ENCODE results near the gene MFSD12. TPM values are rescaled to one million over a fixed set of nuclear protein-coding genes. Genes with fewer than 3 reads are reported as not detected.

Gene MFSD12
- polyA plus RNA-seq, 3 donors: 47.9 to 150 (median 55.5) TPM

DNA sequence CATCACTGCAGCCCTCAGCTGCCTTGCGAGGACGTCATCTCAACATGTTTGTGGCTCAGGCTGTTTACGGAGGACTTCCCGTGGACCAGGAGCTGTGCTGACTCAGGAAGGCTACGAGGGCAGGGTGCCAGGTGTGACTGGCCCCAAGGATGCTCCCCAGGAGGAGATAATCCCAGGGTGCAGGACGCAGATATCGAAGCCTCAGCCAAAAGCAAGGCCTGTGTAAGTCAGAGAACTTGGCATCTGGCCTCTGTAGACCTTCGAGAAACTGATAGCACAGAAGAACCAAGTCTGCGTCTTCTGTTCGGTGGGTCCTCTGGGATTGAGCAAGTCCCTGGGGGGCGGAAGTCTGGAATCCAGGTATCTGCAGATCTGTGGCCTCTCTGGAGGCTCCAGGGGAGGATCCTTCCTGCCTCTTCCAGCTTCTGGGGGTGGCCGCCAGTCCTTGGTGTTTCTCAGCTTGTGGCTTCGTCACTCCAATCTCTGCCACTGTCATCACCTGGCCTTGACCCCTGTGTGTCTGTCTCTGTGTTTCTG, 54.3 kb downstream of the MFSD12 start:
- intact Hi-C loops (cut with micrococcal nuclease): loop anchor here in 1 of 2 donors (10.0 kb wide), 1 partner anchor 68 kb away; no protein-coding TSS in a partner anchor
- no peak overlapping the region for H3K9ac ChIP-seq (ENCODE audit: insufficient read depth, low read length, poor library complexity, severe bottlenecking)
- H3K4me2 ChIP-seq (replicated peaks; ENCODE audit: extremely low read depth, low read length, poor library complexity, severe bottlenecking): no peak overlapping the region
- no peak overlapping the region for H3K4me3 Mint-ChIP-seq
- H3K9me3 Mint-ChIP-seq: peaks cover 0 to 3% (median 0%) of the 10 kb centered on the region in 7 donors
- no peak overlapping the region for H2AFZ ChIP-seq (ENCODE audit: insufficient read depth, low read depth, low read length, poor library complexity, severe bottlenecking)
- peaks cover 0 to 2% (median 0%) of the 10 kb centered on the region in 3 donors for H3K27me3 Mint-ChIP-seq (ENCODE audit: low read depth in 3 of 3)
- no peak overlapping the region for H3K27ac Mint-ChIP-seq
- no peak overlapping the region for H3K4me3 ChIP-seq (replicated peaks in 1 of 3; ENCODE audit: low read depth in 2 of 3, low read length in 3 of 3)
- H3K27me3 ChIP-seq (ENCODE audit: control insufficient read depth in 2 of 2, insufficient read depth in 2 of 2, low read length in 2 of 2): no peaks in the 10 kb centered on the region
- H3K36me3 ChIP-seq (replicated peaks in 1 of 2; ENCODE audit: control insufficient read depth in 1 of 2, insufficient read depth in 2 of 2, low read length in 2 of 2): no peaks in the 10 kb centered on the region
- no peak for TF ChIP-seq CTCF (IDR thresholded peaks at IDR 0.05)
- H3K27ac ChIP-seq (ENCODE audit: low read depth in 1 of 2, low read length in 2 of 2): no peak overlapping the region
- peaks cover 38% of the 10 kb centered on the region for H3K4me1 Mint-ChIP-seq
- H3K4me1 ChIP-seq (ENCODE audit: control insufficient read depth in 1 of 2, insufficient read depth in 2 of 2, low read length in 2 of 2): peaks cover 30 to 40% of the 10 kb centered on the region in 2 donors
- no peaks in the 10 kb centered on the region for H4K20me1 ChIP-seq (ENCODE audit: insufficient read depth, low read length)
- no peak for DNase-seq
- WGBS (ENCODE audit: insufficient coverage): 90% methylated on average over 11 of the region's 13 CpGs
- no peaks in the 10 kb centered on the region for H3K36me3 Mint-ChIP-seq
- H3K9me3 ChIP-seq (replicated peaks in 1 of 2; ENCODE audit: control insufficient read depth in 1 of 2, insufficient read depth in 1 of 2, low read length in 2 of 2): no peaks in the 10 kb centered on the region
- H3K79me2 ChIP-seq (ENCODE audit: insufficient read depth, low read length): peaks cover 41% of the 10 kb centered on the region

DNA sequence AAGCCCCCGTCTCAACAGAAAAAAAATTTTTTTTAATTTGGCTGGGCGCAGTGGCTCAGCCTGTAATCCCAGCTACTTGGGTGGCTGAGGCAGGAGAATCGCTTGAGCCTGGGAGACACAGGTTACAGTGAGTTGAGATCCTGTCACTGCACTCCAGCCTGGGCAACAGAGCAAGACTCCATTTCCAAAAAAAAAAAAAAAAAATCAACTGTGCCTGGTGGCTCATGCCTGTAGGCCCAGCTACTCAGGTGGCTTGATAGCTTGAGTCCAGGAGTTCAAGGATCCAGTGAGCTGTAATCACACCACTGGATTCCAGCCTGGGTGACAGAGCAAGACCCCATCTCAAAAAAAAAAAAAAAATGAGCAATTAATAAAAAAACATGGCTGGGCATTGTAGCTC, 55.6 kb downstream of the MFSD12 start:
- Histone ChIP-seq H3K4me1 (ENCODE audit: control insufficient read depth in 1 of 2, insufficient read depth in 2 of 2, low read length in 2 of 2) (peaks cover 22 to 29% of the 10 kb centered on the region in 2 donors), H3K79me2 (ENCODE audit: insufficient read depth, low read length) (peaks cover 31% of the 10 kb centered on the region), H3K27ac (ENCODE audit: low read depth in 1 of 2, low read length in 2 of 2) (no peak overlapping the region), H3K4me3 (replicated peaks in 1 of 3; ENCODE audit: low read depth in 2 of 3, low read length in 3 of 3) (no peak overlapping the region), H2AFZ (ENCODE audit: insufficient read depth, low read depth, low read length, poor library complexity, severe bottlenecking) (no peak overlapping the region), H3K4me2 (replicated peaks; ENCODE audit: extremely low read depth, low read length, poor library complexity, severe bottlenecking) (no peak overlapping the region), H3K27me3 (ENCODE audit: control insufficient read depth in 2 of 2, insufficient read depth in 2 of 2, low read length in 2 of 2) (no peaks in the 10 kb centered on the region), H4K20me1 (ENCODE audit: insufficient read depth, low read length) (no peaks in the 10 kb centered on the region), H3K9me3 (replicated peaks in 1 of 2; ENCODE audit: control insufficient read depth in 1 of 2, insufficient read depth in 1 of 2, low read length in 2 of 2) (no peaks in the 10 kb centered on the region), H3K36me3 (replicated peaks in 1 of 2; ENCODE audit: control insufficient read depth in 1 of 2, insufficient read depth in 2 of 2, low read length in 2 of 2) (peaks cover under 1 to 7% of the 10 kb centered on the region in 2 donors), H3K9ac (ENCODE audit: insufficient read depth, low read length, poor library complexity, severe bottlenecking) (no peak overlapping the region)
- H3K27me3 Mint-ChIP-seq (ENCODE audit: low read depth in 3 of 3): peaks cover 0 to 2% (median 0%) of the 10 kb centered on the region in 3 donors
- H3K4me1 Mint-ChIP-seq: peaks cover 27% of the 10 kb centered on the region
- no peak for DNase-seq
- TF ChIP-seq CTCF (IDR thresholded peaks at IDR 0.05): no peak
- WGBS (ENCODE audit: insufficient coverage): 100% methylated on average over 3 of the region's 3 CpGs
- peaks cover 3 to 10% of the 10 kb centered on the region in 2 donors for H3K36me3 Mint-ChIP-seq
- intact Hi-C loops (cut with micrococcal nuclease): loop anchor here in 1 of 2 donors (10.0 kb wide), 1 partner anchor 67 kb away; no protein-coding TSS in a partner anchor
- peaks cover 0 to 2% (median 0%) of the 10 kb centered on the region in 7 donors for H3K9me3 Mint-ChIP-seq
- H3K4me3 Mint-ChIP-seq: no peak overlapping the region
- no peak overlapping the region for H3K27ac Mint-ChIP-seq
